ENCODE results near the gene DOK5.

DOK5 gene

GRCh38 chr20:54515793-54516628, 40.6 kb downstream of the DOK5 start:
- no peak for DNase-seq

GRCh38 chr20:54517241-54517975, 42.0 kb downstream of the DOK5 start:
- no peak for DNase-seq

DNA sequence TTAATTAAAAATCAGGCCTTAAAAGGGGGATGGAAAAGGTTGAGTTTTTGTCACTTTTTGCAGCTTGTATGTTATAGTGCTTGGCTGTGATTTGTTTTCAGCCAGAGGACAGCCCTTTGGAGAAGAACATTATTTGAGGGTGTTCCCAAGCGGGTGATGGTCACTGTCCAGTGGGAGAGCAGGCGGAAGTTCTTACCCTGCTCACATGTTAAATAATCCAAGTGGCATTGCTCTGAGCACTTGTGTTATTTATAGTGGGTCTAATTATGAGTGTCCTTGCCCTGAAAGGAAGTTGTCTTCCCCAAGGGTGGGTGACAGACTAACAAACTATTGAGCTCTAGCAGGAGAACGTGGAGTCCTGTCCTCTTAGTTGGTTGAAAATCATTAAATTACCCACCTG, 49.5 kb downstream of the DOK5 start:
- DNase-seq: no peak

DNA sequence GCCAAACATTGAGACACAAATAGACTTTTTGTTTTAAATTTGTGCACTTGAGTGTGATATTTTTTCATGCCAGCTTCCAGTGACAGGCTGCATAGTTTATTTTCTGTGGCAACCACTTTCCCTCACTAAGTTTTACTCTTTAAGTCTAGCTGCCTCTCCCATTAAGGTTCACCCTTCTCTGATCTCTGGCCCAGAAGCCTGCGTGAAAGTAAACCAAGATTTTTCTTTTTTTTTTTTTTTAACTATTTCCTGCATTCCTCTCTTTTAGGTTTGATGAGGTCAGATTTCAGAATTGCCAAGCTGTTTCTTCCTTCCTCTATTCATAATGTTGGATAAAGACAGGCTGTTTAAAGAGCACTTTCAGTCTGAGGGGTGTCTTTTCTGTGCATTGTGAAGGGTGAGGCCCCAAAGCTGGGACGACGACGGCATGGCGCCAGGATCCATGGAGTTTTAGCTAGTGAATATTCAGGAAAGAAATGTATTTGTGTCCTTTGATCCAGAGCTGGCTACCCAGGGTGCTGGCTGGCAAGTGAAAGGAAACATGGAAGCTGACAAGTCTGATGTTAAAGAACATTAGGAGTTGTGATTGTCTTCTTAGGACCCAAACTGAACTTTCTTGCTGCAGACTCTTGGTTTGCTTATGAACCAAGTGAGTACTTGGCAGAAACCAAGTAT, 50.7 kb downstream of the DOK5 start:
- no peak for DNase-seq

GRCh38 chr20:54526801-54527200, 51.4 kb downstream of the DOK5 start:
- no peak for DNase-seq

DNA sequence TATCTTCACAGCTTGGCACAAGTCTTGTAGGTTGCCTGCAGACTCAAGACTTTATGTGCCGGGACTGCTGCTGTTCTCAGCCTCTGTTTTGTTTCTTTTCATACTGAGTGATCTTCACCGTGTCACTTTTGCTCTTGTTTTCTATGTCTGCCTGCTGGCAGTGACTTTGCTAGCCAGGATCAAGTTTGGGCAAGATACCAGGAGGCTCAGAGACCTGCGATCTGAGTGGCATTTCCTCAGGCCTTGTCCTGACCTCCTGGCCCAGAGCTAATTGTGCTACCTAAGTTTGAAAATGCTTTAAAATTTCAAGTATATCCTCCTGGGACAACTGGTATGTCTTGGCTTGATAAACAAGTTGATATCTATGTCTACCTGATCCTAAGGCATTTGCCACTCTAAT, 57.2 kb downstream of the DOK5 start:
- no peak for DNase-seq

- DNase-seq: no peak
These were observed 58.7 kb downstream of the DOK5 start for GRCh38 chr20:54534101-54534500.

DNA sequence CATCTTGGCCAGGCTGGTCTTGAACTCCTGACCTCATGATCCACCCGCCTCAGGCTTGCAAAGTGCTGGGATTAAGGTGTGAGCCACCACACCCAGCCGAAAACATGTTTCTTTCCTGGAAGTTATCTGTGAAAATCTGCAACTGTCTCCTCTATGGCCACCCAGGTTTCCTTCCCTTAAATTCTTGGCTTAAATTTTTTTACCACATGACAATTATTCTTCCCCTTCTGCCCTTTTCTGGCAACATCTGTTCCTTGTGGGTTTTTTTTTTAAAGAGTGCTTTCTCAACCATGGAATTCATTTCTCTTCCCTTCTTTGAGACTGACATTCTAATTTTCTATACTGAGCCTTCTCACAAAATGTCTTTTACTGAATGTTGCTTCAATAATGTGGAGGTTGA, 59.6 kb downstream of the DOK5 start:
- DNase-seq: no peak

- DNase-seq: no peak
These were observed 60.4 kb downstream of the DOK5 start for GRCh38 chr20:54535746-54536145.

DNA sequence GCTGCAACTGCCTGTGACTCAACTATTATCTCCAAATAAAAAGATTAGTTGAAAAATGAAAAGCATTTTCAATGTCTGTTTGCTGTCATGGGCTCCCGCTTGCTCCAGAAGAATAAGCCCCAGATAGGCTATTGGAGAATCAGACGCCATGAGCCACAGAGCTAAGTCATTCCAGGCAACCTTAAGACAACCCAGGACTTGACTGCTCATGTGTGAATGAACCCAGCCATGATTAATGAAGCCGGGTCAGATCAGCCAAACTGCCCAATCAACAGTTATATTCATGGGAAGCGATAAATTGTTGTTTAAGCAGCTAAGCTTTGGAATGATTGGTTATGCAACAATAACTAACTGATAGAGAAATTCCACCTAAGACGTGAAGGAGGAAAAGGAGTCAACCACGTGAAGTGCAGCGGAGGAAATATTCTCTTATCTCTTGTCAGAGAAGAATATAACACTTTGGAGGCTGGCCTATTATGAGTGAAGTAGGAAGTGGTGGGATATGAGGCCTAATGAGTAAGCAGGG, 64.2 kb downstream of the DOK5 start:
- no peak for DNase-seq

DNA sequence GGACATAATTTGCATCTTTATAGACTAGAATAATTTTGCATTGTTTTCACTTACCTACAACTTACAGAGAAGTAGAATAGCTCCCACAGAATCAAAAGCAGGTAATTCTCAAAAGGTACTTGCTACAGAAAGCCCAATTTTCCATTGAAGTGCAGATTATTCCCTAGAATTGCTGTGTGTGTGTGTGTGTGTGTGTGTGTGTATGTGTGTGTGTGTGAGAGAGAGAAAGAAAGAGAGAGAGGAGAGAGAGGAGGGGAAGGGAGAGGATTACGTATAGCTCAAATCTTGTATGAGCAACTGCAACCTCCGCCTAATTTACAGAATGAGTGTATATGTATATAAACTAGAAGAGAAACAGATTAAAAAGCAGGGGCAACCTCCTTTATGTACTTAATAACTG, 68.0 kb downstream of the DOK5 start:
- DNase-seq: no peak

- DNase-seq: no peak
These were observed 70.4 kb downstream of the DOK5 start for GRCh38 chr20:54545676-54546358.

DNA sequence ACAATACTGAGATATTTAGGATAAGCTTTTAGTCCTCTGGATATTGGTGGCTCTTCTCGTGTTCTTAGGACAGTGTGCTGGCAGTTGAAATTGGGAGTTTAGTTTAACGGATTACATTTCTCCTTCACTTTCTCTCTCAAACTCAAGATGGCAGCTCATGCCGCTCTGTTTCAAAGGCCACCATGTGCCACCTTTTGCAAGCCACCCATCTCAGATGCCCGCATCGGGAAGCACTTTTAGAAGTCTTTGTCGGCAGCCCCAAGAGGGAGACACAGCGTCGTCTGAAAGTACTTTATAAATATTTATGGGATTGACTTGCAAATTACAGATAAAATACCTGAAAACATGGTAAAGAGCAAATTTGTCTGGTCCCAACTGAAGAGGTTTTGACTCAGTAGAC, 73.5 kb downstream of the DOK5 start:
- DNase-seq: no peak

DNA sequence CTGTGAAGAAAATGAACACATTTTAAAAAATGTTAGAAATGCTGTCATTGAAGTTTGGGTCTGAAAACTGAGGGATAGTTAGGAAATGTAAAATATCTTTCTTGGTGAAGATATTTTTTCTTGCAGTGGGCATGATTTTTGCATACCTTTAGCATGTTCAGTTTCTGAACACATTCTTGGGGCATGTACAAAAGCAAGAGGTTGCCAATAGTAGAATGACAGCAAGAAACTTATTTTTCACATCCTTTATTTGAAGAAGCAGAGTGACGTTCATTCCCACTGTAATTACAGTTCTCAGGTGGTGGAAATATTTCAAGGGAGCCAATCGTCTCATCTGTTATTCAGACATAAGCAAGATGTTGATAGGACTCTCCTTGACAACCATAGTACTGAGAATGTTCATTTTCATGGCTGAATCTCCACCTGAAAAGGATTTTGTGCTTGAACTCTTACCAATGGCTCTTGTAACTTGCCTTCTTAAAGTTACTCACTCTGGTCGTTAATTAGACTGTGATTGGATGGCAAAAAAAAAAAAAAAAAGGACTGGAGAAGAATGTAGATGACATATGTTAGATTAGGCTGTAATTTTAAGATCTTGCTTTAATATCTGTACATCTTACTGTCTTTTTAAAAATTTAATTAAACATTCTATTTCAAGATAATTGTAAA, 74.4 kb downstream of the DOK5 start:
- DNase-seq: no peak

- DNase-seq: no peak
These were observed 75.5 kb downstream of the DOK5 start for GRCh38 chr20:54550776-54551396.

GRCh38 chr20:54554006-54554405, 78.6 kb downstream of the DOK5 start:
- DNase-seq: no peak

DNA sequence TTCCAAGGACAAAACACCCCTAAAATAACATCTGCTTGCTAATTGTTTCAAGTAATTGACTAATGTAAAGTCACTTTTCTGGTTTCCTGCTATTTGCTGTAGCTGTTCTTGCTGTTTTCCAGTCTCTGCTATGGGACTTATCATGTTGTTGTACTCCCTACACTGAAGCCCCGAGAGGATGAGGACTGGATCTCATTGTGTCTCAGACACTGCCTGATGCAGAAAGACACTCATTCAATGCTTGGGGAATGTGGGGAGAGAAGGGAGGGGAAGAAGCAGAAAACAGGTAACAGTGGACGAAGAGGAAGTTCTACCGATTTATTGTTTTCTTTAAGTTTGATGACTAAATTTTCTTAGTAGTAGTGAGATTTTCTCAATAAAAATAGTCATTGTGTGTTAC, 79.8 kb downstream of the DOK5 start:
- no peak for DNase-seq

DNA sequence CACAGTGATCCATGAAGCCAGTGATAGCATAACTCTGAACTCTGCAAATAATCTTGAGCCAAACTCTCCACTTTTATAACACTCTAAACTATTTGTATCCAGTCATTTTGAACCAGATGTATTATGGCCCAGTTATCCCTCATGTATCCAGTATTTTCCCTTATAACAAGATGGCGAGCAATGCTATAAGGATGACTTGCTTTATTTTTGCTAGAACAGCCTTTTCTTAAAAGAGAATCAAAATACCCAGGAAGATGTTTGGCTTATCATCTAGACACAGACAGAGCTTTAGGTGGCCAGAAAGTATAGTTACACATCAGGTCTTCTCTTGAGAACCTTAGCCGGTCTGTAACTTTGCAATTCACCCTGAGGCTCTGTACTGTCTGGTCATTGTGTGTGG, 81.0 kb downstream of the DOK5 start:
- DNase-seq: no peak

DNA sequence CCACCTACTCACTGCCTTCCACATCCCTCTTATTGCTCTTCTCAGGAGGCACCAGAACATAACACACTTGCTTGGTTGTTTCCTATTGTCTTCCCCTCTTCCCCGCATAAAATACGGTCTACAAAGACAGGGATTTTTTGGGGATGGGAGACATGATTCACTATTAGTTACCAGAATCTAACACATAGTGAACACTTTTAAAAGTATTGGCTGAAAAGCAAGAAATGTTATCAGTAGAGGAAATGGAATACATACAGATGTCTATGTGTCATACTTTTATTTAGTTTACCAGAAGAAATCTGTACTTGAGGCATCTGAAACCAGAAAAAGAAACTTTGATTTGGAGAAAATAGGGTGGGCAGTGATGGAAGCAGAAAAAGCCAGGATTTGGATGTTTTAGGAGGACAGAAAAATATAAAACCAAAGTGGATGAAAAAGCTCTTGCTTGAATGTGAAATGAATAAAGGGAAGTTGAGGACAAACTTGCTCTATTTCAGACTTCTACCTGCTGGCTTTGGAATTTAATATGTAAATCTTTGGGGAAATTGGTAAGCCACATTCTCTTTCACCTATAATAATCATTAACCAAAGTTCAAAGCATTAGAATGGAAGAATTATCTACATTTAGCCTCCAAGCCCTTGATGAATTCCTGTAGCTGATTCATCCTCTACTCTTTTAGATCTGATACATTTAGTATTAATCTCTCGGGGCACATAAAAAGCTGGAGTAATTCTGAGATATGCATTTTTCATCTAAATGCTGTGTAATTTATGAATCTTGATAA, 82.6 kb downstream of the DOK5 start:
- no peak for DNase-seq

DNA sequence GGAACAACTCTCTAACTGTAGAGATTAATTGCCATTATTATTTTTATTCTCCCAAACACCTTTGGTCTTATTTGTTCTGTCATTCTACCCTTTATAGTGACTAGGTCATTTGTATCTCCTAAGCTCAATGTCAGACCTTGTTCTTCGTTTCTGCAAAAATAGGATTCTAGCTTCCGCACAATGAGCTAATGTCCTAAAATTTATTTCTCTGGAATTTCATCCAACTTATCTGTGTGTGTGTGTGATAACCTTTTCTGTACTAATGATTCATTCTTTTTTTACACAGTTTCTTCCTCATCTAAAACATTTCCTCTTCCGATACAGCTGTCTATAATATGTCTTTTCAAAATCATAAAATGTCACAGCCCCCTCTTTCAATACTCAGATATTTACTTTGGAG, 84.5 kb downstream of the DOK5 start:
- DNase-seq: no peak

- DNase-seq: no peak
These were observed 85.0 kb downstream of the DOK5 start for GRCh38 chr20:54560357-54560756.

Measured in NCI-H2029 treated with DMSO at 0.1 percent for 48 hours (cell line).